Endothelial cell of umbilical vein (primary cell): ENCODE results near the gene NLRP9. TPM values are rescaled to one million over a fixed set of nuclear protein-coding genes. Genes with fewer than 3 reads are reported as not detected.

Experiments used
- BruUV-seq: library from RNA; stranded (reverse); fragments of 400-500 nt; replicated peaks from 2 replicates; lab custom pipeline; 2021; lab: Mats Ljungman, UMichigan
- CTCF ChIA-PET: fragments of 300-600, 350-600 bp; sonication (Branson Sonifier 250); formaldehyde crosslinking; loops from one replicate; lab custom pipeline; 2021; ENCODE audit warnings: antibody characterized with exemption, inconsistent platforms; lab: Charles Lee
- POLR2A ChIA-PET: fragments of 300-600, 350-600 bp; sonication (Branson Sonifier 250); formaldehyde crosslinking; loops from one replicate; lab custom pipeline; 2021; ENCODE audit warnings: antibody characterized with exemption, inconsistent platforms; lab: Charles Lee
- DNase-seq: peaks from one replicate; pipeline ENCODE4 v3.0.0-alpha.2; 2011; ENCODE audit warnings: low read depth, low spot score
- FAIRE-seq: peaks from 2 replicates; lab custom pipeline; 2011; peaks lifted over from hg19 to GRCh38; lab: Jason Lieb, UNC
- H2AFZ ChIP-seq: 2 replicates; pipeline ENCODE4 v1.6.0; 2012; ENCODE audit warnings: low read depth, low read length, control low read depth, inconsistent platforms
- H3K27ac ChIP-seq: 2 replicates; pipeline ENCODE4 v1.5.1; 2011; ENCODE audit warnings: low read depth, mild to moderate bottlenecking, control low read depth, low read length, moderate library complexity; ENCODE audit not compliant: insufficient read depth
- H3K27me3 ChIP-seq, 2 experiments: 2 replicates each; pipeline versions ENCODE4 v1.6.0 to v1.6.1; 2011; ENCODE audit warnings: low read length in 2 of 2, mixed read lengths in 1 of 2; ENCODE audit not compliant: control insufficient read depth in 2 of 2, insufficient read depth in 2 of 2
- H3K36me3 ChIP-seq, 2 experiments: 2 replicates in 1 of 2; 3 replicates in 1 of 2; pipeline ENCODE4 v1.5.1; 2011; ENCODE audit warnings: low read length in 2 of 2, mild to moderate bottlenecking in 1 of 2, moderate library complexity in 1 of 2; ENCODE audit not compliant: control insufficient read depth in 2 of 2, insufficient read depth in 2 of 2; ENCODE audit errors: extremely low read depth in 1 of 2
- H3K4me1 ChIP-seq: 3 replicates; pipeline ENCODE4 v1.5.1; 2011; ENCODE audit warnings: mild to moderate bottlenecking, low read length; ENCODE audit not compliant: control insufficient read depth, insufficient read depth; ENCODE audit errors: extremely low read depth
- H3K4me2 ChIP-seq: 2 replicates; pipeline ENCODE4 v1.6.1; 2011; ENCODE audit warnings: low read length, control low read depth, mixed read lengths; ENCODE audit not compliant: insufficient read depth
- H3K4me3 ChIP-seq, 3 experiments: fragments of 200-600 bp in 1 of 3; sonication (generic), shearing (Covaris generic) in 1 of 3; replicated peaks in 1 of 3; 2 replicates each; pipeline ENCODE4 v1.5.1; 2011 to 2016; ENCODE audit warnings: control low read depth in 3 of 3, low read length in 3 of 3, mild to moderate bottlenecking in 2 of 3, inconsistent platforms in 1 of 3, low read depth in 1 of 3, moderate library complexity in 1 of 3; ENCODE audit not compliant: insufficient read depth in 1 of 3
- H3K79me2 ChIP-seq: 2 replicates; pipeline ENCODE4 v1.6.0; 2012; ENCODE audit warnings: low read length, inconsistent platforms; ENCODE audit not compliant: control insufficient read depth, insufficient read depth
- H3K9ac ChIP-seq: replicated peaks from 2 replicates; pipeline ENCODE3; 2011; ENCODE audit warnings: low read length, control low read depth; ENCODE audit not compliant: insufficient read depth; ENCODE audit errors: extremely low read depth
- H3K9me1 ChIP-seq: replicated peaks from 3 replicates; pipeline ENCODE4 v1.6.0; 2011; ENCODE audit warnings: mild to moderate bottlenecking, low read length; ENCODE audit not compliant: control insufficient read depth, insufficient read depth; ENCODE audit errors: extremely low read depth
- H3K9me3 ChIP-seq: replicated peaks from 2 replicates; pipeline ENCODE4 v1.5.1; 2012; ENCODE audit warnings: low read length, inconsistent platforms; ENCODE audit not compliant: control insufficient read depth, insufficient read depth
- H4K20me1 ChIP-seq: replicated peaks from 2 replicates; pipeline ENCODE3; 2011; ENCODE audit warnings: mild to moderate bottlenecking, low read length; ENCODE audit not compliant: control insufficient read depth, insufficient read depth; ENCODE audit errors: extremely low read depth
- CTCF ChIP-seq, 2 donors: IDR thresholded peaks; 1 replicate in 1 of 2; 2 replicates in 1 of 2; pipeline ENCODE4 v1.5.1; 2011; ENCODE audit warnings: low read length in 2 of 2, mild to moderate bottlenecking in 2 of 2, moderate library complexity in 2 of 2, control low read depth in 1 of 2, inconsistent platforms in 1 of 2, low read depth in 1 of 2; ENCODE audit not compliant: insufficient read depth in 1 of 2; ENCODE audit errors: extremely low read depth in 1 of 2
- EZH2 ChIP-seq: IDR thresholded peaks from 2 replicates; pipeline ENCODE4 v1.6.1; 2012; ENCODE audit warnings: borderline replicate concordance, low read depth, mild to moderate bottlenecking, moderate library complexity, low read length, inconsistent platforms; ENCODE audit not compliant: severe bottlenecking
- FOS ChIP-seq: IDR thresholded peaks from 2 replicates; pipeline ENCODE4 v1.6.1; 2011; ENCODE audit warnings: mild to moderate bottlenecking, low read length, moderate library complexity, borderline replicate concordance; ENCODE audit not compliant: insufficient read depth
- GATA2 ChIP-seq: IDR thresholded peaks from 2 replicates; pipeline ENCODE4 v1.7.0; 2011; ENCODE audit warnings: low read depth, mild to moderate bottlenecking, moderate library complexity, mixed read lengths, low read length; ENCODE audit not compliant: insufficient read length, insufficient read depth
- JUN ChIP-seq: IDR thresholded peaks from 2 replicates; pipeline ENCODE4 v1.6.1; 2011; ENCODE audit warnings: borderline replicate concordance, low read depth; ENCODE audit not compliant: insufficient read length, insufficient read depth
- MAX ChIP-seq: IDR thresholded peaks from 2 replicates; pipeline ENCODE4 v1.6.1; 2011; ENCODE audit not compliant: insufficient read depth, insufficient read length
- MYC ChIP-seq: IDR thresholded peaks from one replicate; pipeline ENCODE4 v1.6.1; 2011; ENCODE audit warnings: mild to moderate bottlenecking, low read depth, low read length
- POLR2A ChIP-seq: IDR thresholded peaks from 2 replicates; pipeline ENCODE4 v1.6.1; 2012; ENCODE audit warnings: low read depth, mild to moderate bottlenecking, control low read depth, low read length
- POLR2AphosphoS5 ChIP-seq: IDR thresholded peaks from 2 replicates; pipeline ENCODE4 v1.6.1; 2012; ENCODE audit warnings: low read depth, mild to moderate bottlenecking, control low read depth, low read length, moderate library complexity; ENCODE audit not compliant: insufficient read depth
- dilution Hi-C: fragments of 300-500 bp; cut with MboI; formaldehyde crosslinking; loops from one replicate; pipeline ENCODE4 v1.15.0; 2019; ENCODE audit warnings: low sequenced_read_pairs; ENCODE audit not compliant: extremely low pct_ligation_motif_present
- intact Hi-C: fragments of 100-400 bp; cut with micrococcal nuclease; formaldehyde crosslinking; loops from one replicate; pipeline ENCODE4 v1.10.0; 2022
- polyA plus RNA-seq, 4 experiments: library from polyadenylated mRNA; depleted of rRNA in 3 of 4; stranded (reverse) in 3 of 4; unstranded in 1 of 4; fragments of >200 nt; gene quantifications; 2 replicates each; pipeline versions ENCODE4 v1.2.1 to v1.2.3, GENCODE V29; 2011 to 2012; ENCODE audit warnings: missing spikeins in 1 of 4
- total RNA-seq: library from RNA; stranded (reverse); gene quantifications from 2 replicates; pipeline ENCODE4 v1.2.3, GENCODE V29; 2021

The NLRP9 gene
- total and polyA plus RNA-seq, 2 donors (not counting 3 experiments of a cell fraction or from before 2014, with no cell fraction given), result not detected

DNA sequence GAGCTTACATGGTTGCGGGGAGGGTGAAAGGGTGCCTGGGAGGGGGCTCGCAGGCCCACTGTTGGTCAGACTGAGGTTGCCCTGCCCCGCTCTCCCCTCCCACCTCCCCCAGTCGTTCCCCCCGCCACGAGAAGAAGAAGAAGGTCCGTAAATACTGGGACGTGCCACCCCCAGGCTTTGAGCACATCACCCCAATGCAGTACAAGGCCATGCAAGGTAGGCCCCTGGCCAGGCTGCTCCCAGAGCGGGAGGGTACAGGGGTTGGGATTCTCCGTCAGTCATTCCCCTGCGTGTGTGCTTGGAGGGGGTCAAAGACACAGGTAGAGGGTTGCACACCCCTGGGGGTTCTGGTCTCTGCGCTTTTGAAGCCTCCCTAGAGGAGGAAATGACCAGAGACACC is 77.8 kb downstream of the NLRP9 start:
- CTCF ChIA-PET, result interaction anchor here (1.1 kb wide), 1 partner anchor 11 kb away, joined by 6 read pairs; no protein-coding TSS in a partner anchor
- dilution Hi-C loops, result no loop called here
- POLR2A ChIA-PET, result no interaction called here

More for the DNA sequence above, 77.8 kb downstream of the NLRP9 start:
- FAIRE-seq (no peak), DNase-seq (no peak)
- no peak overlapping the region for H3K4me2 ChIP-seq
- H3K36me3 ChIP-seq, result peaks cover 14 to 51% of the 10 kb centered on the region in 2 experiments
- H3K4me3 ChIP-seq, result no peak overlapping the region
- H3K27ac ChIP-seq, result no peak overlapping the region
- TF ChIP-seq FOS, result no peak
- no peak for TF ChIP-seq POLR2AphosphoS5
- no peak for TF ChIP-seq JUN
- no peak for TF ChIP-seq GATA2
- TF ChIP-seq EZH2, result no peak
- no peak for TF ChIP-seq CTCF (IDR thresholded peaks at IDR 0.05; ENCODE audit: extremely low read depth in 1 of 2, insufficient read depth in 1 of 2, low read depth in 1 of 2, low read length in 2 of 2)
- no peak for TF ChIP-seq MYC
- no peak for TF ChIP-seq MAX
- no peak for TF ChIP-seq POLR2A
- H3K27me3 ChIP-seq, result no peaks in the 10 kb centered on the region
- intact Hi-C loops, result no loop called here
- peaks cover 96% of the 10 kb centered on the region for H3K79me2 ChIP-seq
- H3K9me1 ChIP-seq, result no peaks in the 10 kb centered on the region
- H3K9ac ChIP-seq, result no peak overlapping the region
- peaks cover 25% of the 10 kb centered on the region for H3K4me1 ChIP-seq
- H4K20me1 ChIP-seq, result peaks cover 12% of the 10 kb centered on the region
- no TSS peak for BruUV-seq
- no peaks in the 10 kb centered on the region for H3K9me3 ChIP-seq
- H2AFZ ChIP-seq, result no peak overlapping the region
